Islet precursor cell (in vitro differentiated cells): Measurements from ENCODE around the gene UBXN11.

ENCODE experiments used
- DNase-seq: peaks from one replicate; pipeline ENCODE4 v3.0.0-alpha.2; 2018

Gene UBXN11

GRCh38 chr1:26284597-26285347, 21.7 kb downstream of the UBXN11 start:
- peak; percentile 91 for DNase-seq

- peak; percentile 56 for DNase-seq
Measured at GRCh38 chr1:26283871-26284596, 22.4 kb downstream of the UBXN11 start.

GRCh38 chr1:26283279-26283853, 23.1 kb downstream of the UBXN11 start:
- no peak for DNase-seq

GRCh38 chr1:26282401-26282918, 24.0 kb downstream of the UBXN11 start:
- DNase-seq = peak; percentile 51

- peak; percentile 82 for DNase-seq
Measured at GRCh38 chr1:26281971-26282370, 24.5 kb downstream of the UBXN11 start.

- no peak for DNase-seq
Measured at GRCh38 chr1:26281091-26281958, 25.1 kb downstream of the UBXN11 start.

- DNase-seq = peak; percentile 76
Measured at GRCh38 chr1:26280333-26281042, 25.9 kb downstream of the UBXN11 start.

- peak; percentile 92 for DNase-seq
Measured at GRCh38 chr1:26279456-26280332, 26.7 kb downstream of the UBXN11 start, which contains the start of gene SH3BGRL3. Gene SH3BGRL3, plus strand, starts transcription at chr1:26280086. Its CDS starts 70 bp downstream, at chr1:26280156.

GRCh38 chr1:26278724-26279455, 27.5 kb downstream of the UBXN11 start:
- DNase-seq = peak; percentile 54

GRCh38 chr1:26278303-26278702, 28.1 kb downstream of the UBXN11 start:
- no peak for DNase-seq

- DNase-seq = no peak
Measured at GRCh38 chr1:26277719-26278118, 28.7 kb downstream of the UBXN11 start.

- DNase-seq = peak; percentile 50
Measured at GRCh38 chr1:26277261-26277661, 29.2 kb downstream of the UBXN11 start.

GRCh38 chr1:26276432-26276838, 30.0 kb downstream of the UBXN11 start:
- no peak for DNase-seq

GRCh38 chr1:26275580-26276431, 30.6 kb downstream of the UBXN11 start:
- peak; percentile 91 for DNase-seq

- peak; percentile 53 for DNase-seq
Measured at GRCh38 chr1:26274801-26275425, 31.5 kb downstream of the UBXN11 start.

- DNase-seq = no peak
Measured at GRCh38 chr1:26269198-26269550, 37.3 kb downstream of the UBXN11 start.

- no peak for DNase-seq
Measured at GRCh38 chr1:26268290-26269197, 37.9 kb downstream of the UBXN11 start.

- DNase-seq = no peak
Measured at GRCh38 chr1:26265405-26265804, 41.0 kb downstream of the UBXN11 start.
